H1 (cell line): ENCODE measurements around the gene ASAP3. TPM values are rescaled to one million over a fixed set of nuclear protein-coding genes. Genes with fewer than 3 reads are reported as not detected.

ENCODE experiments used
- CTCF ChIA-PET: fragments of 300-600 bp; sonication (Branson Sonifier 250); formaldehyde crosslinking; loops from one replicate; lab custom pipeline; 2021; ENCODE audit not compliant: partially characterized antibody; lab: Charles Lee
- POLR2A ChIA-PET: fragments of 300-600 bp; sonication (Branson Sonifier 250); formaldehyde crosslinking; loops from one replicate; lab custom pipeline; 2021; ENCODE audit warnings: inconsistent platforms; ENCODE audit not compliant: partially characterized antibody; lab: Charles Lee
- DNase-seq, 2 experiments: peaks; one replicate each; pipeline versions ENCODE4 v3.0.0 to v3.0.0-alpha.2; 2010 to 2022; ENCODE audit warnings: low spot score in 2 of 2, low read depth in 1 of 2, mixed read lengths in 1 of 2
- FAIRE-seq: peaks from 2 replicates; lab custom pipeline; 2011; peaks lifted over from hg19 to GRCh38; lab: Jason Lieb, UNC
- H2AFZ ChIP-seq: 2 replicates; pipeline ENCODE4 v1.8.1; 2012; ENCODE audit warnings: low read length, inconsistent platforms
- H2AK5ac ChIP-seq: 2 replicates; pipeline ENCODE4 v1.6.1; 2013; ENCODE audit warnings: low read depth, low read length
- H2BK120ac ChIP-seq: replicated peaks from 2 replicates; pipeline ENCODE3; 2013; ENCODE audit warnings: low read depth, low read length, inconsistent platforms
- H2BK12ac ChIP-seq: 2 replicates; pipeline ENCODE4 v1.6.1; 2013; ENCODE audit warnings: low read depth, low read length
- H2BK15ac ChIP-seq: 2 replicates; pipeline ENCODE4 v1.6.1; 2013; ENCODE audit warnings: low read length
- H2BK20ac ChIP-seq: 2 replicates; pipeline ENCODE4 v1.6.1; 2013; ENCODE audit warnings: low read length
- H2BK5ac ChIP-seq: 2 replicates; pipeline ENCODE4 v1.6.1; 2013; ENCODE audit warnings: low read depth, low read length
- H3K14ac ChIP-seq: 2 replicates; pipeline ENCODE4 v1.6.1; 2013; ENCODE audit warnings: inconsistent platforms; ENCODE audit not compliant: insufficient read length
- H3K18ac ChIP-seq: 2 replicates; pipeline ENCODE4 v1.6.1; 2013; ENCODE audit warnings: low read length; ENCODE audit errors: extremely low read depth
- H3K23ac ChIP-seq: 2 replicates; pipeline ENCODE4 v1.6.1; 2013; ENCODE audit warnings: inconsistent platforms; ENCODE audit not compliant: insufficient read length
- H3K23me2 ChIP-seq: 2 replicates; pipeline ENCODE4 v1.6.1; 2013; ENCODE audit warnings: low read depth, low read length
- H3K27ac ChIP-seq: 2 replicates; pipeline ENCODE4 v1.6.1; 2011; ENCODE audit warnings: low read depth, low read length, inconsistent platforms
- H3K27me3 ChIP-seq, 4 experiments: replicated peaks in 1 of 4; 1 replicate in 1 of 4; 2 replicates in 3 of 4; pipeline versions ENCODE4 v1.6.1 to v1.8.1; 2011 to 2013; ENCODE audit warnings: low read length in 3 of 4, mild to moderate bottlenecking in 3 of 4, inconsistent platforms in 2 of 4, mixed read lengths in 2 of 4, moderate library complexity in 1 of 4; ENCODE audit not compliant: control insufficient read depth in 3 of 4, insufficient read depth in 3 of 4; ENCODE audit errors: extremely low read depth in 1 of 4
- H3K36me3 ChIP-seq, 4 experiments: 2 replicates each; pipeline versions ENCODE4 v1.6.1 to v1.8.1; 2011 to 2013; ENCODE audit warnings: mild to moderate bottlenecking in 4 of 4, low read length in 3 of 4, moderate library complexity in 2 of 4, control low read depth in 1 of 4, inconsistent platforms in 1 of 4; ENCODE audit not compliant: insufficient read depth in 4 of 4, control insufficient read depth in 2 of 4
- H3K4ac ChIP-seq: replicated peaks from 2 replicates; pipeline ENCODE3; 2013; ENCODE audit warnings: low read length, low read depth, mixed read lengths, inconsistent platforms; ENCODE audit not compliant: insufficient read length
- H3K4me1 ChIP-seq, 4 experiments: replicated peaks in 1 of 4; 1 replicate in 1 of 4; 2 replicates in 3 of 4; pipeline versions ENCODE4 v1.6.1 to v1.8.1; 2011 to 2013; ENCODE audit warnings: low read length in 3 of 4, inconsistent platforms in 2 of 4, mixed read lengths in 1 of 4; ENCODE audit not compliant: insufficient read depth in 4 of 4, control insufficient read depth in 3 of 4
- H3K4me2 ChIP-seq, 2 experiments: 2 replicates each; pipeline versions ENCODE4 v1.6.1 to v1.8.1; 2011 to 2013; ENCODE audit warnings: low read depth in 2 of 2, low read length in 2 of 2, control low read depth in 1 of 2, inconsistent platforms in 1 of 2, mild to moderate bottlenecking in 1 of 2; ENCODE audit not compliant: insufficient read depth in 1 of 2
- H3K4me3 ChIP-seq, 4 experiments: fragments of 200-600, 300-600 bp in 1 of 4; sonication (generic), shearing (Covaris generic), sonication (Bioruptor Twin) in 1 of 4; 2 replicates each; pipeline versions ENCODE4 v1.5.1 to v1.8.1; 2011 to 2016; ENCODE audit warnings: low read length in 4 of 4, low read depth in 3 of 4, control low read depth in 2 of 4, inconsistent platforms in 2 of 4, mild to moderate bottlenecking in 2 of 4, mixed read lengths in 1 of 4, moderate library complexity in 1 of 4; ENCODE audit not compliant: insufficient read depth in 2 of 4; ENCODE audit errors: extremely low read depth in 1 of 4
- H3K56ac ChIP-seq: replicated peaks from 2 replicates; pipeline ENCODE3; 2013; ENCODE audit warnings: low read depth, mild to moderate bottlenecking, mixed read lengths, low read length, inconsistent platforms; ENCODE audit not compliant: insufficient read length
- H3K79me1 ChIP-seq: 2 replicates; pipeline ENCODE4 v1.6.1; 2013; ENCODE audit warnings: low read depth, low read length, control low read depth
- H3K79me2 ChIP-seq, 2 experiments: 2 replicates each; pipeline versions ENCODE4 v1.6.1 to v1.8.1; 2012 to 2013; ENCODE audit warnings: low read length in 2 of 2, mild to moderate bottlenecking in 2 of 2, inconsistent platforms in 1 of 2; ENCODE audit not compliant: insufficient read depth in 2 of 2, control insufficient read depth in 1 of 2
- H3K9ac ChIP-seq, 4 experiments: replicated peaks in 1 of 4; 1 replicate in 1 of 4; 2 replicates in 3 of 4; pipeline versions ENCODE4 v1.6.1 to v1.8.1; 2011 to 2013; ENCODE audit warnings: low read depth in 3 of 4, low read length in 3 of 4, control low read depth in 2 of 4, mild to moderate bottlenecking in 2 of 4, moderate library complexity in 2 of 4, inconsistent platforms in 1 of 4; ENCODE audit errors: extremely low read depth in 1 of 4
- H3K9me3 ChIP-seq, 2 experiments: 2 replicates each; pipeline versions ENCODE4 v1.6.1 to v1.8.1; 2012 to 2013; ENCODE audit warnings: mild to moderate bottlenecking in 2 of 2, moderate library complexity in 2 of 2, control low read depth in 1 of 2, inconsistent platforms in 1 of 2, low read depth in 1 of 2, low read length in 1 of 2, mixed read lengths in 1 of 2; ENCODE audit not compliant: insufficient read depth in 2 of 2
- H4K20me1 ChIP-seq, 2 experiments: replicated peaks in 1 of 2; 2 replicates each; pipeline versions ENCODE3 to v1.8.1; 2011 to 2013; ENCODE audit warnings: inconsistent platforms in 2 of 2, low read length in 2 of 2, mild to moderate bottlenecking in 1 of 2; ENCODE audit not compliant: insufficient read depth in 2 of 2, control insufficient read depth in 1 of 2
- H4K5ac ChIP-seq: 2 replicates; pipeline ENCODE4 v1.6.1; 2013; ENCODE audit warnings: low read length, low read depth, mixed read lengths, inconsistent platforms; ENCODE audit not compliant: insufficient read length
- H4K8ac ChIP-seq: 2 replicates; pipeline ENCODE4 v1.8.0; 2013; ENCODE audit warnings: mild to moderate bottlenecking, moderate library complexity, low read length, inconsistent platforms; ENCODE audit not compliant: insufficient read depth; ENCODE audit errors: extremely low read depth
- H4K91ac ChIP-seq: replicated peaks from 2 replicates; pipeline ENCODE3; 2013; ENCODE audit warnings: low read length, mixed read lengths, inconsistent platforms; ENCODE audit not compliant: insufficient read length
- BCL11A ChIP-seq, 2 experiments: IDR thresholded peaks; one replicate each; pipeline ENCODE4 v1.6.1; 2011; ENCODE audit warnings: low read depth in 2 of 2, low read length in 2 of 2, mild to moderate bottlenecking in 2 of 2
- FOSL1 ChIP-seq: IDR thresholded peaks from 2 replicates; pipeline ENCODE4 v1.6.1; 2011; ENCODE audit warnings: mild to moderate bottlenecking, low read depth, low read length, moderate library complexity; ENCODE audit not compliant: insufficient read depth
- GTF2F1 ChIP-seq: IDR thresholded peaks from 2 replicates; pipeline ENCODE4 v1.6.1; 2012; ENCODE audit warnings: low read depth, low read length, improper control_type of control experiment, borderline replicate concordance
- HDAC2 ChIP-seq, 2 experiments: fragments of 300-600 bp in 1 of 2; sonication (generic) in 1 of 2; IDR thresholded peaks; 2 replicates each; pipeline ENCODE4 v1.6.1; 2011 to 2012; ENCODE audit warnings: low read depth in 2 of 2, low read length in 2 of 2, mild to moderate bottlenecking in 2 of 2, moderate library complexity in 2 of 2, borderline replicate concordance in 1 of 2, inconsistent platforms in 1 of 2
- JUND ChIP-seq: IDR thresholded peaks from 2 replicates; pipeline ENCODE4 v1.6.1; 2011; ENCODE audit warnings: mild to moderate bottlenecking, improper control_type of control experiment, low read length
- MAFK ChIP-seq: IDR thresholded peaks from 2 replicates; pipeline ENCODE4 v1.6.1; 2012; ENCODE audit warnings: low read depth, mild to moderate bottlenecking, improper control_type of control experiment, low read length
- POLR2AphosphoS5 ChIP-seq: IDR thresholded peaks from 2 replicates; pipeline ENCODE4 v1.6.1; 2011; ENCODE audit warnings: low read depth, low read length
- TCF12 ChIP-seq: IDR thresholded peaks from 2 replicates; pipeline ENCODE4 v1.6.1; 2011; ENCODE audit warnings: low read depth, mild to moderate bottlenecking, low read length
- WGBS, 2 experiments: shearing (Covaris generic) in 1 of 2; methylation state at CpG; one replicate each; pipeline versions ENCODE4 v1.1.6 to v1.1.7; 2013 to 2015; ENCODE audit warnings: low lambda C conversion rate in 2 of 2, mixed read lengths in 2 of 2, inconsistent platforms in 1 of 2, low coverage in 1 of 2, missing lambda C conversion rate in 1 of 2; ENCODE audit not compliant: insufficient replicate concordance in 2 of 2, insufficient coverage in 1 of 2, insufficient read length in 1 of 2; ENCODE audit errors: extremely low coverage in 1 of 2, missing lambda C conversion rate in 1 of 2; 5-methylcytosine and 5-hydroxymethylcytosine counted together
- polyA plus RNA-seq, 7 experiments: library from polyadenylated mRNA; depleted of rRNA in 3 of 7; stranded (reverse) in 5 of 7; unstranded in 2 of 7; fragments of >200 nt in 5 of 7; fragments of 200-250 nt in 2 of 7; gene quantifications; 1 replicate in 5 of 7; 2 replicates in 1 of 7; 4 replicates in 1 of 7; pipeline versions ENCODE4 v1.2.1 to v1.2.3, GENCODE V29; 2011 to 2013; ENCODE audit warnings: missing spikeins in 2 of 7, mixed read lengths in 2 of 7
- total RNA-seq: library from RNA; stranded (reverse); fragmentation: NEBNext Ultra II Directional; extraction: Animal tissue kit (Norgen Biotek cat#: 25700); gene quantifications from 2 replicates; pipeline ENCODE4 v1.2.1, GENCODE V29; 2021
- TF ChIP-seq, protein P1 (sequence below): IDR thresholded peaks from 2 replicates; pipeline ENCODE4 v1.6.1; 2012; ENCODE audit warnings: inconsistent platforms

ASAP3 gene
- total and polyA plus RNA-seq, 2 of the 8 experiments (the other 6 are each of a cell fraction or from before 2014, with no cell fraction given), result 53.1 to 58.0 TPM

DNA sequence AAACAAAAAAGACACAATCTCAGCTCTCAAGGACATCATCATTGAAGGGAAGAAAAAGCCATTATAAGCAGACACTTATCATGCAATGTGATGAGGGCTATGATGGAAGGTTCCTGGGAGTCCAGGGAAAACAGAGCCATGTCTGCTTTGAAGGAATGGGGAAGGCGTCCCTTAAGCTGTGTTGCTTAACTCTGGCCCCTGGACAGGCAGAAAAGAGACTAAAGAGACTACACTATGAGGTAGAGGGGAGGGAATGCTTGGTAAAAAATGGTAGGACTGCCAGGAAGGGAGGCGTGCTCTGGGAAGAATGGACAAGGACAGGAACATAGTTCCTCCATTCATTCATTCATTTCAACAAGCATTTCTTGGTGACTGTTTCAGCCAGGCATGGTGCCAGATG lies 21.2 kb downstream of the ASAP3 start:
- no peak overlapping the region for H3K9ac ChIP-seq
- H3K27ac ChIP-seq, result no peak overlapping the region
- H3K36me3 ChIP-seq, result no peaks in the 10 kb centered on the region
- H3K27me3 ChIP-seq, result no peaks in the 10 kb centered on the region
- no peaks in the 10 kb centered on the region for H3K23me2 ChIP-seq
- H2BK20ac ChIP-seq, result no peak overlapping the region
- H2BK12ac ChIP-seq, result no peak overlapping the region
- no peak overlapping the region for H3K14ac ChIP-seq
- H3K18ac ChIP-seq, result no peak overlapping the region
- no peaks in the 10 kb centered on the region for H3K4me1 ChIP-seq
- no peak overlapping the region for H2BK15ac ChIP-seq
- POLR2A ChIA-PET, result interaction anchor here (1.4 kb wide), 1 partner anchor 18 kb away, joined by 4 read pairs; no protein-coding TSS in a partner anchor
- WGBS, 2 experiments, result 79% methylated on average over 2 of the region's 2 CpGs; no CpG with 5 or more reads in 1 of the 2 experiments
- H2BK5ac ChIP-seq, result no peak overlapping the region
- H4K8ac ChIP-seq, result no peak overlapping the region
- no peak for DNase-seq
- H4K91ac ChIP-seq, result no peak overlapping the region
- H3K9me3 ChIP-seq, result 0 out of 4 replicates have a peak, but pooled peaks cover 0 to 2% of the 10 kb centered on the region in 2 experiments
- no peak overlapping the region for H3K4me3 ChIP-seq
- no peak overlapping the region for H2AK5ac ChIP-seq
- CTCF ChIA-PET, result no interaction called here
- H3K56ac ChIP-seq, result no peak overlapping the region
- H4K20me1 ChIP-seq, result peaks cover 6 to 12% of the 10 kb centered on the region in 2 experiments
- H2AFZ ChIP-seq, result no peak overlapping the region
- FAIRE-seq, result no peak
- H3K79me2 ChIP-seq, result peaks cover 0 to 5% of the 10 kb centered on the region in 2 experiments; a peak in 2 of 4 replicates
- no peak overlapping the region for H2BK120ac ChIP-seq
- no peak overlapping the region for H3K4me2 ChIP-seq
- no peak overlapping the region for H3K4ac ChIP-seq
- H3K79me1 ChIP-seq, result 0 out of 2 replicates have a peak, but pooled peaks cover 4% of the 10 kb centered on the region
- no peak overlapping the region for H3K23ac ChIP-seq
- TF ChIP-seq MAFK (no peak), BCL11A (IDR thresholded peaks at IDR 0.05; ENCODE audit: low read depth in 2 of 2, low read length in 2 of 2) (no peak), HDAC2 (IDR thresholded peaks at IDR 0.05; ENCODE audit: borderline replicate concordance in 1 of 2, low read depth in 2 of 2, low read length in 2 of 2) (no peak), JUND (no peak), TCF12 (no peak), GTF2F1 (no peak), FOSL1 (no peak), POLR2AphosphoS5 (no peak)
- TF ChIP-seq, protein P1, sequence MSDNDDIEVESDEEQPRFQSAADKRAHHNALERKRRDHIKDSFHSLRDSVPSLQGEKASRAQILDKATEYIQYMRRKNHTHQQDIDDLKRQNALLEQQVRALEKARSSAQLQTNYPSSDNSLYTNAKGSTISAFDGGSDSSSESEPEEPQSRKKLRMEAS, result no peak
- no peak overlapping the region for H4K5ac ChIP-seq
